Upper lobe of left lung (tissue), 4 donors: ENCODE measurements around the gene TFCP2L1.

Experiments used
- EP300 ChIP-seq, 4 donors: sonication (generic); formaldehyde crosslinking; IDR thresholded peaks; one replicate each; pipeline ENCODE4 v1.5.1; 2017; ENCODE audit warnings: antibody characterized with exemption in 4 of 4, control low read depth in 2 of 4
- POLR2A ChIP-seq, 4 donors: fragments of 450-650 bp; IDR thresholded peaks; one replicate each; pipeline ENCODE4 v1.5.1; 2016 to 2017; ENCODE audit warnings: antibody characterized with exemption in 4 of 4, mild to moderate bottlenecking in 2 of 4
- POLR2AphosphoS5 ChIP-seq, 2 donors: sonication (generic); formaldehyde crosslinking; IDR thresholded peaks; one replicate each; pipeline ENCODE4 v1.5.1; 2017; ENCODE audit warnings: antibody characterized with exemption in 2 of 2
- TF ChIP-seq, protein P1 (sequence below), 6 experiments: fragments of 450-650 bp in 4 of 6; fragments of 200-600 bp in 2 of 6; sonication (generic) in 2 of 6; IDR thresholded peaks; one replicate each; pipeline ENCODE4 v1.5.1; 2016 to 2019; ENCODE audit warnings: antibody characterized with exemption in 6 of 6

DNA sequence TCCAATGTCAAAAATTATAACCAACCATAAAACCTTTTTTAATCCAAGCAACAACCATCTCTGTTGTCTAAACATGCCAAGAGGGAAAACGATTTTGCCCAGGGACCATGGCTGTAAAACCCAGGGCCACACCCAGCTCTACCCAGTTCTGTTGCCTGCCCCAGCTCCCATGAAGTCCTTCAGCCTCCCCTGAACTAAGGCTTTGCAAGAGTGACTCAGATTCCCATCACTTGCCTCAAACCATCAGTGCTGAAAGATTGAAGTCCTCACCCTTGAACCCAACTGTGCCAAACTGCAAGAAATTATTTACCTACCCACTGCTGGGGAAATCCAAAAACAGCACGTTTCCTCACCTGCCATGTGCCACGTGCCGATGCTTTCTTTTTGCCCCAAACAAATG lies 102.5 kb downstream of the TFCP2L1 start:
- no peak for TF ChIP-seq POLR2A (IDR thresholded peaks at IDR 0.05)
- TF ChIP-seq, protein P1, sequence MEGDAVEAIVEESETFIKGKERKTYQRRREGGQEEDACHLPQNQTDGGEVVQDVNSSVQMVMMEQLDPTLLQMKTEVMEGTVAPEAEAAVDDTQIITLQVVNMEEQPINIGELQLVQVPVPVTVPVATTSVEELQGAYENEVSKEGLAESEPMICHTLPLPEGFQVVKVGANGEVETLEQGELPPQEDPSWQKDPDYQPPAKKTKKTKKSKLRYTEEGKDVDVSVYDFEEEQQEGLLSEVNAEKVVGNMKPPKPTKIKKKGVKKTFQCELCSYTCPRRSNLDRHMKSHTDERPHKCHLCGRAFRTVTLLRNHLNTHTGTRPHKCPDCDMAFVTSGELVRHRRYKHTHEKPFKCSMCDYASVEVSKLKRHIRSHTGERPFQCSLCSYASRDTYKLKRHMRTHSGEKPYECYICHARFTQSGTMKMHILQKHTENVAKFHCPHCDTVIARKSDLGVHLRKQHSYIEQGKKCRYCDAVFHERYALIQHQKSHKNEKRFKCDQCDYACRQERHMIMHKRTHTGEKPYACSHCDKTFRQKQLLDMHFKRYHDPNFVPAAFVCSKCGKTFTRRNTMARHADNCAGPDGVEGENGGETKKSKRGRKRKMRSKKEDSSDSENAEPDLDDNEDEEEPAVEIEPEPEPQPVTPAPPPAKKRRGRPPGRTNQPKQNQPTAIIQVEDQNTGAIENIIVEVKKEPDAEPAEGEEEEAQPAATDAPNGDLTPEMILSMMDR (IDR thresholded peaks at IDR 0.05), result no peak
- TF ChIP-seq POLR2AphosphoS5 (IDR thresholded peaks at IDR 0.05), result no peak
- TF ChIP-seq EP300 (IDR thresholded peaks at IDR 0.05), result no peak
